ENCODE measurements around the gene FANCL.

DNA sequence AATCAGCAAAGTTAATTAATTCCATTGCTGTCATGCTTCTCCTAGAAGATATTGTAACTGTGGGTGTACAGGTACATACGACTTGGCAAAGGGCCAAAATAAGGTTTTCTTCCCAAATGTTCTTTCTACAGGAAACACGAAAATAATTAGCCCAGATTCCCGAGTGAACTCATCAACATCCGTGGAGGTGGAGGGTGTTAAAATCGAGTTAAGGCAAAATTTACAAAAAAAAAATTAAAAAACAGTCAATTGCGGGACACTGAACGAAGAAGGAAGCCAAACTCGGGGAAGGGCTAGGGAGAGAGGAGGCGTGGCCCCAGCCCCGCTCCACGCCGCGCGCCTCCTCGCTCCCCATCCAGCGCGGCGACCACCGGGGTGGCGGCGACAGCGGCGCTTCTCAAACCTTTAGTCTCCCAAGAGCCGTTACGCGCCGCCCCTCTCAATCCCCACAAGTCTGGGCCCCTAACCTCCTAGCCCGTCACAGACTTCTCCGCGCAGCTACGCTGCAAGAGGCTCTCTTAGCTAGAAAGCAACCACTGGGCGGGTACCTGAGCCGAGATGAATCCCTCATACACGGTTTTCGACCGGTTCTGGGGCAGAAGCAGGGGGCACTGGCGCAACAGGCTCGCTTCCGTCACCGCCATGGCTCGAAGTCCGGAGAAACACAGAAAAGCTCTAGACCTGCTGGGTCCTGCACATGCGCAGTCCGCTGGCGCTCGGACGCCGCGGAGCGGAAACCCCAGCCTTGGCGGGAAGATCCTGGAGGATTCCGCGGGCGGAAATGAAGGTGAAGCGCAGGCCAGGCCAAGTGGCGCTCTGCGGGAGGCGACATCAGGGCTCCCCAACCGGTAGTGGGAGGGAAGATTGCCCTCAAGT lies at the start of gene FANCL:
- TF ChIP-seq POLR2AphosphoS5 (IDR thresholded peaks at IDR 0.05) (peak in 3 of 4 donors; percentile 13 to 70 (median 64)), POLR2A (IDR thresholded peaks at IDR 0.05) (no peak)
- TF ChIP-seq, protein P1, sequence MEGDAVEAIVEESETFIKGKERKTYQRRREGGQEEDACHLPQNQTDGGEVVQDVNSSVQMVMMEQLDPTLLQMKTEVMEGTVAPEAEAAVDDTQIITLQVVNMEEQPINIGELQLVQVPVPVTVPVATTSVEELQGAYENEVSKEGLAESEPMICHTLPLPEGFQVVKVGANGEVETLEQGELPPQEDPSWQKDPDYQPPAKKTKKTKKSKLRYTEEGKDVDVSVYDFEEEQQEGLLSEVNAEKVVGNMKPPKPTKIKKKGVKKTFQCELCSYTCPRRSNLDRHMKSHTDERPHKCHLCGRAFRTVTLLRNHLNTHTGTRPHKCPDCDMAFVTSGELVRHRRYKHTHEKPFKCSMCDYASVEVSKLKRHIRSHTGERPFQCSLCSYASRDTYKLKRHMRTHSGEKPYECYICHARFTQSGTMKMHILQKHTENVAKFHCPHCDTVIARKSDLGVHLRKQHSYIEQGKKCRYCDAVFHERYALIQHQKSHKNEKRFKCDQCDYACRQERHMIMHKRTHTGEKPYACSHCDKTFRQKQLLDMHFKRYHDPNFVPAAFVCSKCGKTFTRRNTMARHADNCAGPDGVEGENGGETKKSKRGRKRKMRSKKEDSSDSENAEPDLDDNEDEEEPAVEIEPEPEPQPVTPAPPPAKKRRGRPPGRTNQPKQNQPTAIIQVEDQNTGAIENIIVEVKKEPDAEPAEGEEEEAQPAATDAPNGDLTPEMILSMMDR (IDR thresholded peaks at IDR 0.05): no peak
